ENCODE measurements around the gene NRXN3. TPM values are rescaled to one million over a fixed set of nuclear protein-coding genes. Genes with fewer than 3 reads are reported as not detected.
"Not testable (repeated sequence)": the region's sequence is repeated elsewhere in the genome, so short reads cannot be mapped to it uniquely, and the experiment has no call there.

Gene NRXN3
- total and polyA plus RNA-seq, 5 donors from 2014 or later: not detected

DNA sequence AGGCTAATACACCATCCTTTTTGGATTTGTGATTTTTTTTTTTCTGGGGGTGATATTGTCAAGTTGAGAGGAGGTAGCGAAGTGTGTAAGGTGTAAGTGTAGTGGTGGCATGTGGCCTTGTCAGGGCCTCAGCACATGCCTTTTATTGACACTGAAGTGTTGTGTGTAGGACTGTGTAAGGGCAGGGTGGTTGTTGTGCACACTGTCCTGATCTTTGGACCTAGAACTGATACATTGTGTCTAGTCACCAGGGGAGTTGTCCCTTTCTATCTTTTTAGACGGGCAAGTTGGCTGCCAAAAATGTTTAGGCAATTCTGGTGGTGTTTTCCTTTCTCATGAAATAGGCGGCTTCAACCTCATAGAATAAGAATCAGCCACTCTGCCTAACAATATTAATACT, 244.0 kb downstream of the NRXN3 start:
- H3K4me1 ChIP-seq (ENCODE audit: control insufficient read depth, insufficient read depth, low read length, poor library complexity, severe bottlenecking): no peaks in the 10 kb centered on the region
- H3K9me3 Mint-ChIP-seq: peaks cover 0 to 8% (median 2%) of the 10 kb centered on the region in 7 donors
- no peak overlapping the region for H3K4me3 ChIP-seq (ENCODE audit: low read depth, low read length)
- H3K36me3 Mint-ChIP-seq: no peaks in the 10 kb centered on the region
- no peaks in the 10 kb centered on the region for H3K27me3 ChIP-seq (ENCODE audit: control insufficient read depth, insufficient read depth, low read length)
- H3K27ac Mint-ChIP-seq: no peak overlapping the region
- no peak overlapping the region for H3K4me3 Mint-ChIP-seq
- no peak overlapping the region for H3K27ac ChIP-seq (ENCODE audit: insufficient read depth, low read length, poor library complexity, severe bottlenecking)
- H3K36me3 ChIP-seq (ENCODE audit: control insufficient read depth, insufficient read depth, low read length): no peaks in the 10 kb centered on the region
- H3K9me3 ChIP-seq (ENCODE audit: control insufficient read depth in 2 of 2, low read length in 2 of 2): no peaks in the 10 kb centered on the region
- no peaks in the 10 kb centered on the region for H3K27me3 Mint-ChIP-seq
- H3K4me1 Mint-ChIP-seq: no peaks in the 10 kb centered on the region
- ATAC-seq (ENCODE audit: low read depth in 2 of 2): no peak
- no peak for DNase-seq

DNA sequence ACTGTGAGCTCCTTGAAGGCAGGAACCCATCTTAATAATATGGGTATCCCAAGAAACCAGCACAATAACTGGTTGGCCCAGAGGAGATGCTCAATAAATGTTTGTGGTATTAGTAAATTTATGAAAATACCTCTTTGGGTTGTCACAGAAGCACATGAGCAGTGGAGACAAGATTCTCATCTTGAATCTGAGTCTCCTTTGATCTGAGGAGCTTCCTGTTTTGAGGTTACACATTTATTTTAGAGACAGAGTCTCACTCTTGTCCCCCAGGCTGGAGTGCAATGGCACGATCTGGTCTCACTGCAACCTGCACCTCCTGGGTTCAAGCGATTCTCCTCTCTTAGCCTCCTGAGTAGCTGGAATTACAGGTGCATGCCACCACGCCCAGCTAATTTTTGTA, 247.4 kb downstream of the NRXN3 start:
- Histone ChIP-seq H3K9me3 (ENCODE audit: control insufficient read depth in 2 of 2, low read length in 2 of 2) (no peaks in the 10 kb centered on the region), H3K4me3 (ENCODE audit: low read depth, low read length) (no peak overlapping the region), H3K36me3 (ENCODE audit: control insufficient read depth, insufficient read depth, low read length) (no peaks in the 10 kb centered on the region), H3K4me1 (ENCODE audit: control insufficient read depth, insufficient read depth, low read length, poor library complexity, severe bottlenecking) (no peaks in the 10 kb centered on the region), H3K27me3 (ENCODE audit: control insufficient read depth, insufficient read depth, low read length) (no peaks in the 10 kb centered on the region), H3K27ac (ENCODE audit: insufficient read depth, low read length, poor library complexity, severe bottlenecking) (no peak overlapping the region)
- no peak overlapping the region for H3K27ac Mint-ChIP-seq
- no peak overlapping the region for H3K4me3 Mint-ChIP-seq
- H3K36me3 Mint-ChIP-seq: no peaks in the 10 kb centered on the region
- H3K9me3 Mint-ChIP-seq: peaks cover 0 to 8% (median 2%) of the 10 kb centered on the region in 7 donors
- ATAC-seq (ENCODE audit: low read depth in 2 of 2) (no peak), DNase-seq (no peak)
- H3K27me3 Mint-ChIP-seq: no peaks in the 10 kb centered on the region
- no peaks in the 10 kb centered on the region for H3K4me1 Mint-ChIP-seq

DNA sequence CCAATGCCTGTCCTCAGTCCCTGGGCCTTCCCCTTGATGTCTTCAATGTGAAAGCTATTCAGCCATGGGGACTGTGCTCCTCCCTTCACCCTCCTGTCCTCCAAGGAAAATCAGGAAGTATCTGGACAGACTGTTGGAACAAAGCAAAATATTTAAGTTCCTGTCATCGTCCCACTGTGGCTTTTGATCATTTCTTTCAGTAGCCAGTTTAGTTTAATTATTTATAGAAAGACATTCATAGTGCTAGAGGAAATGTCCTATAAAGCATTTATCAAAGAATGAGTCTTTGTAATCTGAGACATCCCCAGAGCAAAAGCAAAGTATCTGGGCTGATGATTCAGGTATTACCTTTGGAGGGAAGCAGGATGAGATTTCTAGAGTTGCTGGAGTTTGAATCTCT, 254.1 kb downstream of the NRXN3 start:
- Histone ChIP-seq H3K36me3 (ENCODE audit: control insufficient read depth, insufficient read depth, low read length) (no peaks in the 10 kb centered on the region), H3K4me3 (ENCODE audit: low read depth, low read length) (no peak overlapping the region), H3K9me3 (ENCODE audit: control insufficient read depth in 2 of 2, low read length in 2 of 2) (no peaks in the 10 kb centered on the region), H3K27me3 (ENCODE audit: control insufficient read depth, insufficient read depth, low read length) (no peaks in the 10 kb centered on the region), H3K4me1 (ENCODE audit: control insufficient read depth, insufficient read depth, low read length, poor library complexity, severe bottlenecking) (no peaks in the 10 kb centered on the region), H3K27ac (ENCODE audit: insufficient read depth, low read length, poor library complexity, severe bottlenecking) (no peak overlapping the region)
- no peaks in the 10 kb centered on the region for H3K36me3 Mint-ChIP-seq
- H3K4me3 Mint-ChIP-seq: no peak overlapping the region
- H3K4me1 Mint-ChIP-seq: no peaks in the 10 kb centered on the region
- H3K9me3 Mint-ChIP-seq: peaks cover 0 to 7% (median 0%) of the 10 kb centered on the region in 7 donors
- peaks cover 4% of the 10 kb centered on the region for H3K27me3 Mint-ChIP-seq
- H3K27ac Mint-ChIP-seq: no peak overlapping the region
- no peak for DNase-seq
- ATAC-seq (ENCODE audit: low read depth in 2 of 2): no peak

GRCh38 chr14:78425330-78425729, 255.2 kb downstream of the NRXN3 start:
- DNase-seq (no peak), ATAC-seq (ENCODE audit: low read depth in 2 of 2) (no peak)
- no peaks in the 10 kb centered on the region for H3K36me3 Mint-ChIP-seq
- H3K27ac ChIP-seq (ENCODE audit: insufficient read depth, low read length, poor library complexity, severe bottlenecking): no peak overlapping the region
- H3K36me3 ChIP-seq (ENCODE audit: control insufficient read depth, insufficient read depth, low read length): no peaks in the 10 kb centered on the region
- no peak overlapping the region for H3K4me3 ChIP-seq (ENCODE audit: low read depth, low read length)
- peaks cover 4% of the 10 kb centered on the region for H3K27me3 Mint-ChIP-seq
- H3K9me3 ChIP-seq (ENCODE audit: control insufficient read depth in 2 of 2, low read length in 2 of 2): no peaks in the 10 kb centered on the region
- H3K9me3 Mint-ChIP-seq: peaks cover 0 to 7% (median 0%) of the 10 kb centered on the region in 7 donors
- H3K4me1 ChIP-seq (ENCODE audit: control insufficient read depth, insufficient read depth, low read length, poor library complexity, severe bottlenecking): no peaks in the 10 kb centered on the region
- no peak overlapping the region for H3K4me3 Mint-ChIP-seq
- no peaks in the 10 kb centered on the region for H3K4me1 Mint-ChIP-seq
- H3K27me3 ChIP-seq (ENCODE audit: control insufficient read depth, insufficient read depth, low read length): no peaks in the 10 kb centered on the region
- H3K27ac Mint-ChIP-seq: no peak overlapping the region

GRCh38 chr14:78425782-78426181, 255.6 kb downstream of the NRXN3 start:
- Histone ChIP-seq H3K4me1 (ENCODE audit: control insufficient read depth, insufficient read depth, low read length, poor library complexity, severe bottlenecking) (no peaks in the 10 kb centered on the region), H3K36me3 (ENCODE audit: control insufficient read depth, insufficient read depth, low read length) (no peaks in the 10 kb centered on the region), H3K9me3 (ENCODE audit: control insufficient read depth in 2 of 2, low read length in 2 of 2) (no peaks in the 10 kb centered on the region), H3K4me3 (ENCODE audit: low read depth, low read length) (no peak overlapping the region), H3K27ac (ENCODE audit: insufficient read depth, low read length, poor library complexity, severe bottlenecking) (no peak overlapping the region), H3K27me3 (ENCODE audit: control insufficient read depth, insufficient read depth, low read length) (no peaks in the 10 kb centered on the region)
- H3K4me3 Mint-ChIP-seq: no peak overlapping the region
- peaks cover 4% of the 10 kb centered on the region for H3K27me3 Mint-ChIP-seq
- peaks cover 0 to 7% (median 0%) of the 10 kb centered on the region in 7 donors for H3K9me3 Mint-ChIP-seq
- H3K4me1 Mint-ChIP-seq: no peaks in the 10 kb centered on the region
- ATAC-seq (ENCODE audit: low read depth in 2 of 2): no peak
- DNase-seq: peak in 1 of 3 donors; percentile 11
- no peaks in the 10 kb centered on the region for H3K36me3 Mint-ChIP-seq
- H3K27ac Mint-ChIP-seq: no peak overlapping the region

- no peak for ATAC-seq (ENCODE audit: low read depth in 2 of 2)
- no peaks in the 10 kb centered on the region for H3K4me1 Mint-ChIP-seq
- H3K27me3 ChIP-seq (ENCODE audit: control insufficient read depth, insufficient read depth, low read length): no peaks in the 10 kb centered on the region
- DNase-seq: no peak
- H3K9me3 ChIP-seq (ENCODE audit: control insufficient read depth in 2 of 2, low read length in 2 of 2): no peaks in the 10 kb centered on the region
- H3K27me3 Mint-ChIP-seq: peaks cover 4% of the 10 kb centered on the region
- H3K4me3 Mint-ChIP-seq: no peak overlapping the region
- no peak overlapping the region for H3K4me3 ChIP-seq (ENCODE audit: low read depth, low read length)
- H3K27ac ChIP-seq (ENCODE audit: insufficient read depth, low read length, poor library complexity, severe bottlenecking): no peak overlapping the region
- H3K9me3 Mint-ChIP-seq: peaks cover 0 to 12% (median 0%) of the 10 kb centered on the region in 7 donors
- no peaks in the 10 kb centered on the region for H3K4me1 ChIP-seq (ENCODE audit: control insufficient read depth, insufficient read depth, low read length, poor library complexity, severe bottlenecking)
- no peak overlapping the region for H3K27ac Mint-ChIP-seq
- H3K36me3 ChIP-seq (ENCODE audit: control insufficient read depth, insufficient read depth, low read length): no peaks in the 10 kb centered on the region
- no peaks in the 10 kb centered on the region for H3K36me3 Mint-ChIP-seq
Observed at GRCh38 chr14:78432046-78432445, 261.9 kb downstream of the NRXN3 start.

- not testable (repeated sequence) for H3K36me3 Mint-ChIP-seq; H3K27ac Mint-ChIP-seq; H3K9me3 ChIP-seq (ENCODE audit: control insufficient read depth in 2 of 2, low read length in 2 of 2); DNase-seq; H3K4me1 ChIP-seq (ENCODE audit: control insufficient read depth, insufficient read depth, low read length, poor library complexity, severe bottlenecking); ATAC-seq (ENCODE audit: low read depth in 2 of 2); H3K36me3 ChIP-seq (ENCODE audit: control insufficient read depth, insufficient read depth, low read length); H3K27me3 ChIP-seq (ENCODE audit: control insufficient read depth, insufficient read depth, low read length); H3K4me3 ChIP-seq (ENCODE audit: low read depth, low read length); H3K27me3 Mint-ChIP-seq; H3K9me3 Mint-ChIP-seq; H3K27ac ChIP-seq (ENCODE audit: insufficient read depth, low read length, poor library complexity, severe bottlenecking); H3K4me1 Mint-ChIP-seq; H3K4me3 Mint-ChIP-seq
Observed at GRCh38 chr14:78437448-78437847, 267.3 kb downstream of the NRXN3 start.

DNA sequence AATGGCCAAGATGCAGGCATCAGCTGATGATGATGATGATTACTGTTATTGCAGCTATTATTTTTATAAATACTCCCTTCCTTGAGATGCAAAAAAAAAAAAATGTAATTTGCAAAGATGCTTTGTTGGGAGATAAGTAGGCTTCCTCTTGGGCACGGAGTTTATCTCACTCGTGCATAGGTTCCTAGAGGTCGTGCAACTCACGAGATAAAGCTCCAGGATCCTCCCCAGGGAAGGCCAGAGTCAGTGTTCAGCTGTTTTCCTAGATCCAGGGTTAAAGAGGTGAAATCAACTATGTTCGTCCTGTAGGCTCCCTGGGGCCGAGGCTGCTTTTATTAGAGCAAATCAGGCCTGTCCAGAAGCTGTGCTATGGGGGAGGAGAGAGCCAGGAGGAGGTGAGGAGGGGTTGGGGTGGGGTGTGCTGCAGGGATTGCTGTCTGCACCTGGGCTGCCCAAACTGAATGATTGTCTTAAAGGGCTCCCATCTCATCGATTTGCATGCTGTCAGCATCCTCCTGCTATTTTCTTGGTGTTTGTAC, 270.3 kb downstream of the NRXN3 start:
- H3K9me3 Mint-ChIP-seq: peaks cover 0 to 5% (median 2%) of the 10 kb centered on the region in 7 donors
- H3K4me3 Mint-ChIP-seq: no peak overlapping the region
- H3K4me1 Mint-ChIP-seq: no peaks in the 10 kb centered on the region
- H3K27ac ChIP-seq (ENCODE audit: insufficient read depth, low read length, poor library complexity, severe bottlenecking): no peak overlapping the region
- H3K27me3 ChIP-seq (ENCODE audit: control insufficient read depth, insufficient read depth, low read length): no peaks in the 10 kb centered on the region
- H3K36me3 ChIP-seq (ENCODE audit: control insufficient read depth, insufficient read depth, low read length): no peaks in the 10 kb centered on the region
- H3K36me3 Mint-ChIP-seq: no peaks in the 10 kb centered on the region
- no peak for DNase-seq
- no peaks in the 10 kb centered on the region for H3K4me1 ChIP-seq (ENCODE audit: control insufficient read depth, insufficient read depth, low read length, poor library complexity, severe bottlenecking)
- ATAC-seq (ENCODE audit: low read depth in 2 of 2): no peak
- H3K27ac Mint-ChIP-seq: no peak overlapping the region
- no peak overlapping the region for H3K4me3 ChIP-seq (ENCODE audit: low read depth, low read length)
- no peaks in the 10 kb centered on the region for H3K9me3 ChIP-seq (ENCODE audit: control insufficient read depth in 2 of 2, low read length in 2 of 2)
- H3K27me3 Mint-ChIP-seq: peaks cover 5% of the 10 kb centered on the region

All from CD4-positive, CD25-positive, alpha-beta regulatory T cell (primary cell).